GM23338 (cell line): ENCODE measurements around the gene KAT6B.

Experiments used
- CREB1 ChIP-seq: fragments of 250-450 bp; sonication (Bioruptor Pico); IDR thresholded peaks from 2 replicates; pipeline ENCODE4 v1.5.0; 2020; ENCODE audit warnings: low read depth, mild to moderate bottlenecking, moderate library complexity
- EZH2 ChIP-seq: fragments of 200-600 bp; sonication (generic); IDR thresholded peaks from one replicate; pipeline ENCODE4 v1.8.0; 2017; ENCODE audit warnings: antibody characterized with exemption, mild to moderate bottlenecking, low read depth; ENCODE audit not compliant: unreplicated experiment
- JUNB ChIP-seq: IDR thresholded peaks from one replicate; pipeline ENCODE4 v1.6.1; 2016; ENCODE audit warnings: antibody characterized with exemption; ENCODE audit not compliant: unreplicated experiment
- POLR2AphosphoS5 ChIP-seq: IDR thresholded peaks from 2 replicates; pipeline ENCODE4 v1.6.1; 2016; ENCODE audit warnings: antibody characterized with exemption, low read depth
- STAT1 ChIP-seq: IDR thresholded peaks from one replicate; pipeline ENCODE4 v1.6.1; 2016; ENCODE audit warnings: antibody characterized with exemption; ENCODE audit not compliant: unreplicated experiment
- TF ChIP-seq, protein P1 (sequence below), 2 experiments: fragments of 200-600 bp in 1 of 2; sonication (generic) in 1 of 2; conservative IDR thresholded peaks; 2 replicates each; pipeline versions ENCODE4 v1.5.1 to v1.6.1; 2016 to 2017; ENCODE audit warnings: antibody characterized with exemption in 2 of 2, low read depth in 2 of 2, mild to moderate bottlenecking in 2 of 2, moderate library complexity in 1 of 2
- TF ChIP-seq, protein P2 (sequence below): IDR thresholded peaks from one replicate; pipeline ENCODE4 v1.6.1; 2018; ENCODE audit warnings: antibody characterized with exemption; ENCODE audit not compliant: unreplicated experiment

DNA sequence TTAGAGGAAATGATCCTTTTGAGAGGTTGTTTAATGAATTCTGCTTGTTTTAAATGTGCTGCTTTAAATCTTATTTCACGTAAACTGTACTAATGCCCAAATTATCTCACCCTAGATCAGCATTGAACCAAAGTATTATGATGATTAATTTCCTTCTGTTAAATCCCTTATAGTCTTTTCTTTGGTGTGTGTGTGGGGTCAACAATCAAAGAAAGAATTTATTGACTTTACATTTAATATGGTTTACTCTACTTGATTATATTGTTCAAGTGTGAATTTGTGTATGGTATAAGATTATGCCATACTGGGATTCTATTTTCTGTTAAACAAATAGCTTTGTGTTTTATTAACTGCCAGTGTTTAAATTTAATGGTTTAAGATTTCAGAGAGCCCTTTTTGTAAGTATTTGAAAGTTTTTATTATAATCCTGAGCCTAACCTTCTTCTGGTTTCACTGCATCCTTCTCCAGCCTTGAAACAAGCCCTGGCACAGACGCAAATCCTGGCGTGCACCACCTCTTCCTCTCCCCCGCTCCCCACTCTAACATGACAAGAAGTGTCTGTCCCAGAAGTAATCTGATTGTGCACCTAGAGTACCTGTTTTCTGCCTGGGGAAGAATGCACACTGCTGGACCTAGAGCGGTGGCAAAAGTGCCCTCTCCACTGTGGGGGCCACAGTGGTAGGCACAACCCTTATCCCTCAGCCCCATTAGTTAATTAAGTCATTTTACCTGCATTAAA, 70.6 kb downstream of the KAT6B start:
- TF ChIP-seq, protein P1, sequence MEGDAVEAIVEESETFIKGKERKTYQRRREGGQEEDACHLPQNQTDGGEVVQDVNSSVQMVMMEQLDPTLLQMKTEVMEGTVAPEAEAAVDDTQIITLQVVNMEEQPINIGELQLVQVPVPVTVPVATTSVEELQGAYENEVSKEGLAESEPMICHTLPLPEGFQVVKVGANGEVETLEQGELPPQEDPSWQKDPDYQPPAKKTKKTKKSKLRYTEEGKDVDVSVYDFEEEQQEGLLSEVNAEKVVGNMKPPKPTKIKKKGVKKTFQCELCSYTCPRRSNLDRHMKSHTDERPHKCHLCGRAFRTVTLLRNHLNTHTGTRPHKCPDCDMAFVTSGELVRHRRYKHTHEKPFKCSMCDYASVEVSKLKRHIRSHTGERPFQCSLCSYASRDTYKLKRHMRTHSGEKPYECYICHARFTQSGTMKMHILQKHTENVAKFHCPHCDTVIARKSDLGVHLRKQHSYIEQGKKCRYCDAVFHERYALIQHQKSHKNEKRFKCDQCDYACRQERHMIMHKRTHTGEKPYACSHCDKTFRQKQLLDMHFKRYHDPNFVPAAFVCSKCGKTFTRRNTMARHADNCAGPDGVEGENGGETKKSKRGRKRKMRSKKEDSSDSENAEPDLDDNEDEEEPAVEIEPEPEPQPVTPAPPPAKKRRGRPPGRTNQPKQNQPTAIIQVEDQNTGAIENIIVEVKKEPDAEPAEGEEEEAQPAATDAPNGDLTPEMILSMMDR (conservative IDR thresholded peaks at IDR 0.05; ENCODE audit: low read depth in 2 of 2), result no peak
- TF ChIP-seq EZH2 (no peak), CREB1 (CRISPR knock-in tag) (no peak), POLR2AphosphoS5 (no peak), JUNB (no peak), STAT1 (no peak)
- TF ChIP-seq, protein P2, sequence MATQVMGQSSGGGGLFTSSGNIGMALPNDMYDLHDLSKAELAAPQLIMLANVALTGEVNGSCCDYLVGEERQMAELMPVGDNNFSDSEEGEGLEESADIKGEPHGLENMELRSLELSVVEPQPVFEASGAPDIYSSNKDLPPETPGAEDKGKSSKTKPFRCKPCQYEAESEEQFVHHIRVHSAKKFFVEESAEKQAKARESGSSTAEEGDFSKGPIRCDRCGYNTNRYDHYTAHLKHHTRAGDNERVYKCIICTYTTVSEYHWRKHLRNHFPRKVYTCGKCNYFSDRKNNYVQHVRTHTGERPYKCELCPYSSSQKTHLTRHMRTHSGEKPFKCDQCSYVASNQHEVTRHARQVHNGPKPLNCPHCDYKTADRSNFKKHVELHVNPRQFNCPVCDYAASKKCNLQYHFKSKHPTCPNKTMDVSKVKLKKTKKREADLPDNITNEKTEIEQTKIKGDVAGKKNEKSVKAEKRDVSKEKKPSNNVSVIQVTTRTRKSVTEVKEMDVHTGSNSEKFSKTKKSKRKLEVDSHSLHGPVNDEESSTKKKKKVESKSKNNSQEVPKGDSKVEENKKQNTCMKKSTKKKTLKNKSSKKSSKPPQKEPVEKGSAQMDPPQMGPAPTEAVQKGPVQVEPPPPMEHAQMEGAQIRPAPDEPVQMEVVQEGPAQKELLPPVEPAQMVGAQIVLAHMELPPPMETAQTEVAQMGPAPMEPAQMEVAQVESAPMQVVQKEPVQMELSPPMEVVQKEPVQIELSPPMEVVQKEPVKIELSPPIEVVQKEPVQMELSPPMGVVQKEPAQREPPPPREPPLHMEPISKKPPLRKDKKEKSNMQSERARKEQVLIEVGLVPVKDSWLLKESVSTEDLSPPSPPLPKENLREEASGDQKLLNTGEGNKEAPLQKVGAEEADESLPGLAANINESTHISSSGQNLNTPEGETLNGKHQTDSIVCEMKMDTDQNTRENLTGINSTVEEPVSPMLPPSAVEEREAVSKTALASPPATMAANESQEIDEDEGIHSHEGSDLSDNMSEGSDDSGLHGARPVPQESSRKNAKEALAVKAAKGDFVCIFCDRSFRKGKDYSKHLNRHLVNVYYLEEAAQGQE, result no peak
